Cardiac muscle cell (in vitro differentiated cells and primary cell): ENCODE data around the gene BBOX1. TPM values are rescaled to one million over a fixed set of nuclear protein-coding genes. Genes with fewer than 3 reads are reported as not detected.
A peak's percentile ranks its signal among the peaks of the same experiment; 100 is the strongest.
"Not testable (repeated sequence)": the region's sequence is repeated elsewhere in the genome, so short reads cannot be mapped to it uniquely, and the experiment has no call there.

Source experiments
- DNase-seq, 2 donors: peaks; one replicate each; pipeline versions ENCODE4 v3.0.0 to v3.0.0-alpha.2; 2010 to 2017; ENCODE audit warnings: low read depth in 1 of 2, low spot score in 1 of 2
- H3K27ac ChIP-seq: fragments of 200-600 bp; sonication (generic); 2 replicates; pipeline ENCODE4 v1.5.1; 2016
- H3K27me3 ChIP-seq: fragments of 200-600 bp; sonication (generic); 2 replicates; pipeline ENCODE4 v1.6.0; 2016; ENCODE audit warnings: control low read depth
- H3K36me3 ChIP-seq: fragments of 200-600 bp; sonication (generic); 2 replicates; pipeline ENCODE4 v1.5.1; 2016; ENCODE audit warnings: control low read depth
- H3K4me1 ChIP-seq: fragments of 200-600 bp; sonication (generic); 2 replicates; pipeline ENCODE4 v1.8.1; 2017; ENCODE audit warnings: low read depth, mild to moderate bottlenecking, mixed run types
- H3K4me3 ChIP-seq: fragments of 200-600 bp; sonication (generic); 2 replicates; pipeline ENCODE4 v1.5.1; 2016; ENCODE audit warnings: mild to moderate bottlenecking
- H3K9me3 ChIP-seq: fragments of 200-600 bp; sonication (generic); 2 replicates; pipeline ENCODE4 v1.5.1; 2017; ENCODE audit warnings: low read depth, mild to moderate bottlenecking, control low read depth
- CTCF ChIP-seq: IDR thresholded peaks from 2 replicates; pipeline ENCODE4 v1.5.1; 2012; ENCODE audit warnings: low read depth, mild to moderate bottlenecking, low read length
- polyA plus RNA-seq: library from polyadenylated mRNA; unstranded; fragments of >200 nt; fragmentation: Nextera tagmentation; extraction: Ambion mirVana; gene quantifications from 2 replicates; pipeline ENCODE4 v1.2.1, GENCODE V29; 2016
- total RNA-seq: library from RNA; depleted of rRNA; stranded (reverse); fragments of >200 nt; gene quantifications from 2 replicates; pipeline ENCODE4 v1.2.3, GENCODE V29; 2016

Gene BBOX1
- total and polyA plus RNA-seq, 2 experiments from 2014 or later = not detected

DNA sequence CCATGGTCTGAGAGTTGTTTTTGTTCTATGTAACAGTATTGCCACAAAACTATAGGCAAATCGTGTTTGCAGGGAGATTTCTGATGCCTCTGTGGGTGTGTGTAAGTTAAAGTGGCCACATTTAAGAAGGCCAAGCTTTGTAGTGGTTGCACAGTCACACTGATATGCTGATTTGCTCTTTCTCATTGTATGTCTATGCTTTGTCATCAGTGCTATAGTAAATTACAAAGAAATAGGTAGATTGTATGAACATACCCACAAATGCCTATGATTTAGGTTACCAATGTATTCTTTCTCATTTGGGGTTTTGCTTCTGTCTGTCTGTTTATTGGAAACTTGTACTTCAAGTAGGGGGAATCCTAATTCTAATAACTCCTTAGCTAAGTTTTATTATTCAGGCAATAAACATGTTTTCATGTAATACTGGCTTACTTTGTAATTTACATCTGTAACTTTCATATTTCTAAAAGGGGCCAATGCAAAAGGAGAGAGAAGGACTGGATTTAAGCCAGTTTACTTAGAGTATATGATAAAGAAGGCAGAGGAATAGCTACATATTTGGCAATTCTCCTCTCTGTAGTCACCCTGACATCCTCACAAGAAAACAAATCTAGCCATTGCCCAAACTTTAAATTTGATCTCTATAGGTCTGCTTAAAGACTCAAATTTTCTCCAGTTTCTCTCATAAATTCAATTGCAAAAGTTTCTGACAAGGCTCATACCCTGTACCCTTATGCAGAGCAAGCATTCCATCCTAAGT, 44.7 kb upstream of the BBOX1 start:
- H3K9me3 ChIP-seq = no peaks in the 10 kb centered on the region
- peak in 1 of 2 donors; percentile 62 for DNase-seq
- H3K4me3 ChIP-seq = no peak overlapping the region
- TF ChIP-seq CTCF = no peak
- H3K36me3 ChIP-seq = no peaks in the 10 kb centered on the region
- no peaks in the 10 kb centered on the region for H3K4me1 ChIP-seq
- no peaks in the 10 kb centered on the region for H3K27me3 ChIP-seq
- H3K27ac ChIP-seq = no peak overlapping the region

DNA sequence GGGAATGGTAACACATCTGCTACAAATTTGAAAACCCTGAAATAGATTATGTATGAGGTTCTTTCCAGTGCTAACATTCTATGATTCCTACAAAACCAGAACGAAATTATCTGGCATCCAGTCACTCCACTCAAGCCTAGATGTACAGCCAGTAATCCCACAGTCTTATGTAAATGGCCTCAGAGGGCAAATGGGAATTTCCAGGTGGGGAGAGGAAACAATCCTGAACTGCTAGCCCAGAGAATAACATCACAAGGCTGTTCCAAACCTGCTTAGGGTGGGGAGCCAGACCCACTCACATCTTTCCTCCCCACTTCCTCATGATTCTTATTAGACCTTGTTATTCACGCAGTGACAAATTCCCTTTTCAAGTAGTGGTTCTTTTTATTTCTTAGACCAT, 43.2 kb upstream of the BBOX1 start:
- no peaks in the 10 kb centered on the region for H3K9me3 ChIP-seq
- TF ChIP-seq CTCF = no peak
- no peaks in the 10 kb centered on the region for H3K4me1 ChIP-seq
- no peaks in the 10 kb centered on the region for H3K27me3 ChIP-seq
- H3K36me3 ChIP-seq = no peaks in the 10 kb centered on the region
- H3K4me3 ChIP-seq = no peak overlapping the region
- no peak overlapping the region for H3K27ac ChIP-seq
- DNase-seq = no peak

DNA sequence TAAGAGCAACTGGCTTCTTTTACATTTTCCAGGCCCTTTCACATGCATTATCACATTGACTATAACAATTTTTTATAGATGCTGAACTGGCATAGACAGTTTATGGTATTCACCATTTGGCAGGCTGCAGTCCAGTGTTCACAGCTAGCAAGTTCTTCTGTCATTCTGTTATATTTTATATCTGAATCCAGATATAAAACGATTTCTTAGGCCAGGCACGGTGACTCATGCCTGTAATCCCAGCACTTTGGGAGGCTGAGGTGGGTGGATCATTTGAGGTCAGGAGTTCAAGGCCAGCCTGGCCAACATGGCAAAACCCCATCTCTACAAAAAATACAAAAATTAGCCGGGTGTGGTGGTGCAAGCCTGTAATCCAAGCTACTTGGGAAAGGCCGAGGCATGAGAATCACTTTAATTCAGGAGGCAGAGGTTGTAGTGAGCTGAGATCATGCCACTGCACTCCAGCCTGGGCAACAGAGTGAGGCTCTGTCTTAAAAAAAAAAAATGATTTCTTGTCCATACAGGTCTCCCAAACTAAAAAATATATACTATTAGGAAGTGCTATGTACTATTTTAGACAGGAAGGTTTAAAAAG, 39.4 kb upstream of the BBOX1 start:
- not testable (repeated sequence) for H3K4me3 ChIP-seq, H3K36me3 ChIP-seq, H3K4me1 ChIP-seq, DNase-seq, H3K27ac ChIP-seq, H3K9me3 ChIP-seq, H3K27me3 ChIP-seq

- no peaks in the 10 kb centered on the region for H3K4me1 ChIP-seq
- no peak for DNase-seq
- H3K27me3 ChIP-seq = no peaks in the 10 kb centered on the region
- H3K27ac ChIP-seq = no peak overlapping the region
- no peak overlapping the region for H3K4me3 ChIP-seq
- no peak for TF ChIP-seq CTCF
- no peaks in the 10 kb centered on the region for H3K9me3 ChIP-seq
- H3K36me3 ChIP-seq = no peaks in the 10 kb centered on the region
Measured at GRCh38 chr11:27002431-27002830, 38.2 kb upstream of the BBOX1 start.

- DNase-seq = no peak
- H3K27me3 ChIP-seq = no peaks in the 10 kb centered on the region
- TF ChIP-seq CTCF = no peak
- no peaks in the 10 kb centered on the region for H3K4me1 ChIP-seq
- no peak overlapping the region for H3K4me3 ChIP-seq
- H3K36me3 ChIP-seq = no peaks in the 10 kb centered on the region
- no peak overlapping the region for H3K27ac ChIP-seq
- no peaks in the 10 kb centered on the region for H3K9me3 ChIP-seq
Measured at GRCh38 chr11:27002838-27003237, 37.8 kb upstream of the BBOX1 start.

DNA sequence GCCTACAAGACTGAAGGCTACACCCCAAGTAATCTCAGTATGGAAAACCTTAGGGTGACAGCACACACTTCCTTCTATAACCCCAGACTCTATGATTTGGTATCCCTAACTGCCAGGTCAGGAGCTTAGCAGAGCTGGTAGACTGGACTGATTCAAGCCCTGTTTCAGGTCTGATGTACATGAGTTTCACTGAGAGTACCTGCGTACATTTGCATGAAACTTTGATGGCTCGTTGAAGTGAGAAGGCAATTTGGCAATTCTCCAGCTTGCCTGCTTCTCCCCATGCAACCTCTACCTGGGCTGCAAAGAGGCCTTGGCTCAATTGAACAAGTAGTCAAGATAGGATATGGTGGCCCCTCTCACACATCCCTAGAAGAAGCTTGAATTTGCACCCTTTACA, 36.5 kb upstream of the BBOX1 start:
- H3K4me1 ChIP-seq = no peaks in the 10 kb centered on the region
- H3K4me3 ChIP-seq = no peak overlapping the region
- H3K36me3 ChIP-seq = no peaks in the 10 kb centered on the region
- H3K27me3 ChIP-seq = no peaks in the 10 kb centered on the region
- no peak overlapping the region for H3K27ac ChIP-seq
- H3K9me3 ChIP-seq = no peaks in the 10 kb centered on the region
- no peak for TF ChIP-seq CTCF
- no peak for DNase-seq
